ENCODE results near the gene CRYGC. TPM values are rescaled to one million over a fixed set of nuclear protein-coding genes. Genes with fewer than 3 reads are reported as not detected.

Gene CRYGC
- polyA plus RNA-seq, 3 donors: not detected

DNA sequence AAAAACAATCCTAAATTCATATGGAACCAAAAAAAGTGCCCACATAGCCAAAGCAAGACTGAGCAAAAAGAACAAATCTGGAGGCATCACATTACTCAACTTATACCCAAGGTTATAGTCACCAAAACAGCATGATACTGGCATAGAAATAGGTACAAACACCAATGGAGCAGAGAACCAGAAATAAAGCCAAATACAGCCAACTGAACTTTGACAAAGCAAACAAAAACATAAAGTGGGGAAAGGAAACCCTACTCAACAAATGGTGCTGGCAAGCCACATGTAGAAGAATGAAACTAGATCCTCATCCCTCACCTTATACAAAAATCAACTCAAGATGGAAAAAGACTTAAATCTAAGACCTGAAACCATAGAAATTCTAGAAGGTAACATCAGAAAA is 45.8 kb downstream of the CRYGC start:
- H3K27ac Mint-ChIP-seq: no peak overlapping the region
- TF ChIP-seq, protein P1, sequence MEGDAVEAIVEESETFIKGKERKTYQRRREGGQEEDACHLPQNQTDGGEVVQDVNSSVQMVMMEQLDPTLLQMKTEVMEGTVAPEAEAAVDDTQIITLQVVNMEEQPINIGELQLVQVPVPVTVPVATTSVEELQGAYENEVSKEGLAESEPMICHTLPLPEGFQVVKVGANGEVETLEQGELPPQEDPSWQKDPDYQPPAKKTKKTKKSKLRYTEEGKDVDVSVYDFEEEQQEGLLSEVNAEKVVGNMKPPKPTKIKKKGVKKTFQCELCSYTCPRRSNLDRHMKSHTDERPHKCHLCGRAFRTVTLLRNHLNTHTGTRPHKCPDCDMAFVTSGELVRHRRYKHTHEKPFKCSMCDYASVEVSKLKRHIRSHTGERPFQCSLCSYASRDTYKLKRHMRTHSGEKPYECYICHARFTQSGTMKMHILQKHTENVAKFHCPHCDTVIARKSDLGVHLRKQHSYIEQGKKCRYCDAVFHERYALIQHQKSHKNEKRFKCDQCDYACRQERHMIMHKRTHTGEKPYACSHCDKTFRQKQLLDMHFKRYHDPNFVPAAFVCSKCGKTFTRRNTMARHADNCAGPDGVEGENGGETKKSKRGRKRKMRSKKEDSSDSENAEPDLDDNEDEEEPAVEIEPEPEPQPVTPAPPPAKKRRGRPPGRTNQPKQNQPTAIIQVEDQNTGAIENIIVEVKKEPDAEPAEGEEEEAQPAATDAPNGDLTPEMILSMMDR (IDR thresholded peaks at IDR 0.05): no peak
- no peaks in the 10 kb centered on the region for H3K9me3 ChIP-seq (replicated peaks in 1 of 2; ENCODE audit: control insufficient read depth in 1 of 2, insufficient read depth in 1 of 2, low read length in 2 of 2)
- no peaks in the 10 kb centered on the region for H3K27me3 Mint-ChIP-seq (ENCODE audit: low read depth in 3 of 3)
- H3K4me1 Mint-ChIP-seq: peaks cover 14% of the 10 kb centered on the region
- H3K36me3 Mint-ChIP-seq: peaks cover 0 to 3% of the 10 kb centered on the region in 2 donors
- no peak overlapping the region for H3K27ac ChIP-seq (ENCODE audit: low read depth in 1 of 2, low read length in 2 of 2)
- no peaks in the 10 kb centered on the region for H3K27me3 ChIP-seq (ENCODE audit: control insufficient read depth in 2 of 2, insufficient read depth in 2 of 2, low read length in 2 of 2)
- no peaks in the 10 kb centered on the region for H3K79me2 ChIP-seq (ENCODE audit: insufficient read depth, low read length)
- H4K20me1 ChIP-seq (ENCODE audit: insufficient read depth, low read length): no peaks in the 10 kb centered on the region
- no peak overlapping the region for H3K4me3 Mint-ChIP-seq
- peaks cover 0 to 7% (median 5%) of the 10 kb centered on the region in 7 donors for H3K9me3 Mint-ChIP-seq
- H3K4me3 ChIP-seq (replicated peaks in 1 of 3; ENCODE audit: low read depth in 2 of 3, low read length in 3 of 3): no peak overlapping the region
- peaks cover 4 to 6% of the 10 kb centered on the region in 2 donors for H3K4me1 ChIP-seq (ENCODE audit: control insufficient read depth in 1 of 2, insufficient read depth in 2 of 2, low read length in 2 of 2)
- H3K9ac ChIP-seq (ENCODE audit: insufficient read depth, low read length, poor library complexity, severe bottlenecking): no peak overlapping the region
- no peaks in the 10 kb centered on the region for H3K36me3 ChIP-seq (replicated peaks in 1 of 2; ENCODE audit: control insufficient read depth in 1 of 2, insufficient read depth in 2 of 2, low read length in 2 of 2)
- no peak overlapping the region for H3K4me2 ChIP-seq (replicated peaks; ENCODE audit: extremely low read depth, low read length, poor library complexity, severe bottlenecking)
- H2AFZ ChIP-seq (ENCODE audit: insufficient read depth, low read depth, low read length, poor library complexity, severe bottlenecking): no peak overlapping the region
- no peak for DNase-seq
- intact Hi-C loops (cut with micrococcal nuclease): no loop called here

Other genes starting within 250 kb of the CRYGC start
- 1 to 10 TPM; 3.0 to 8.0 (median 3.0) TPM for gene PLEKHM3, start 104.3 kb downstream of the CRYGC start, polyA plus RNA-seq
- not detected for gene CRYGD, start 5.3 kb downstream of the CRYGC start, polyA plus RNA-seq
- gene CRYGB, start 16.3 kb upstream of the CRYGC start, polyA plus RNA-seq: not detected
- gene CRYGA, start 33.8 kb upstream of the CRYGC start, polyA plus RNA-seq: not detected
- not detected for gene C2orf80, start 60.2 kb upstream of the CRYGC start, polyA plus RNA-seq
- 100 to 1,000 TPM in 2 of 3 donors, 10 to 100 TPM in 1; 33.6 to 120 (median 115) TPM for gene IDH1, start 125.2 kb upstream of the CRYGC start, polyA plus RNA-seq
- 10 to 100 TPM in 1 of 3 donors, 1 to 10 TPM in 2; 3.5 to 17.6 (median 6.2) TPM for gene PIKFYVE, start 136.4 kb upstream of the CRYGC start, polyA plus RNA-seq